ENCODE results near the gene MAOA.

DNA sequence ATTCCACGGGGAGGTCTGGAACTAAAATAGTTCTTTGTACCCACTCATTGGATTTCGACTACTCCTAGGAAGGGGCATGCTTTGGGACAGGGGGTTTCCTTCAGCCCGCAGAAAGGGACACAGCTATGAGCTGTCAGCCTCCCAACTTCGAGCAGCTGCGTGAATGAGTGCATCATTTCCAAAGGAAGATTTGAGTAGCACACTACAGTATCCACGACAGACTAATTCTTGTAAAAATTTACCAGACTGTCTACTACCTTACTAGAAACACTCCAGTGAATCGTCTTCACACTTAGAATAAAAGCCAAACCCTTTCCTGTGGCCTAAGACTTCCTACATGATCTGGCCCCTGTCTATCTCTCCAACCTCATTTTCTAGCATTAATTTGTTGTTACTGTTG lies 101.9 kb downstream of the MAOA start:
- TF ChIP-seq CTCF (IDR thresholded peaks at IDR 0.05; ENCODE audit: low read length) (no peak), EZH2 (optimal IDR thresholded peaks at IDR 0.05; ENCODE audit: low read depth, low read length) (no peak)

Data from MM.1S (cell line).